ENCODE data around the gene NELL2.

The NELL2 gene

DNA sequence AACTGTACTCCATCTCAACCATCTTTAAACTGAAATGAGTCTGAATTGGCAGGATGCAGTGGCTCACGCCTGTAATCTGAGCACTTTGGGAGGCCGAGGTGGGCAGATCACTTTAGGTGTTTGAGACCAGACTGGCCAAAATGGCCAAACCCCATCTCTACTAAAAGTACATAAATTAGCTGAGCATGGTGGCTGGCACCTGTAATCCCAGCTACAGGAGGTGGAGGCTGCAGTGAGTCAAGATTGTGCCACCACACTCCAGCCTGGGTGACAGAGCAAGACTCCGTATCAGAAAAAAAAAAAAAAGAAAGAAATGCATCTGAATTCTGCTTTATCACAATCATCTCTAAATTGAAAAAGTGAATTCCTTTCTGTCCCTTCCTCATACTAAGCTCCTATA lies 110.3 kb downstream of the NELL2 start:
- Histone ChIP-seq H3K79me1 (replicated peaks; ENCODE audit: low read length, poor library complexity, severe bottlenecking) (no peaks in the 10 kb centered on the region), H2BK120ac (ENCODE audit: low read depth, low read length) (no peak overlapping the region), H3K18ac (ENCODE audit: low read depth in 1 of 2, low read length in 2 of 2) (no peak overlapping the region), H3K27me3 (ENCODE audit: control insufficient read depth in 1 of 2, insufficient read depth in 1 of 2, low read length in 2 of 2) (no peaks in the 10 kb centered on the region), H2BK15ac (ENCODE audit: low read depth, poor library complexity, severe bottlenecking) (no peak overlapping the region), H2BK5ac (ENCODE audit: low read depth, low read length, poor library complexity, severe bottlenecking) (no peak overlapping the region), H2AK5ac (ENCODE audit: low read length, severe bottlenecking) (no peak overlapping the region), H3K9ac (ENCODE audit: low read length) (no peak overlapping the region), H3K4me3 (ENCODE audit: insufficient read depth in 1 of 2, low read depth in 1 of 2, low read length in 2 of 2) (no peak overlapping the region), H3K14ac (ENCODE audit: low read length in 2 of 2) (no peak overlapping the region), H3K23ac (ENCODE audit: low read length in 2 of 2) (no peak overlapping the region), H3K36me3 (ENCODE audit: control insufficient read depth in 1 of 2, insufficient read depth in 2 of 2, low read depth in 1 of 2, low read length in 2 of 2) (no peaks in the 10 kb centered on the region), H3K4me2 (ENCODE audit: low read length, poor library complexity, severe bottlenecking) (no peak overlapping the region), H3K27ac (ENCODE audit: low read length, poor library complexity, severe bottlenecking) (no peak overlapping the region), H4K91ac (ENCODE audit: low read length) (no peak overlapping the region), H3K9me3 (ENCODE audit: control insufficient read depth, low read length) (no peaks in the 10 kb centered on the region), H3K4me1 (ENCODE audit: control insufficient read depth, insufficient read depth, low read depth, low read length) (no peaks in the 10 kb centered on the region), H2BK12ac (ENCODE audit: low read length in 2 of 2) (no peak overlapping the region), H3K4ac (ENCODE audit: low read depth in 1 of 2, low read length in 2 of 2) (no peak overlapping the region), H4K8ac (ENCODE audit: low read length) (no peak overlapping the region), H2AFZ (ENCODE audit: low read depth, low read length) (no peak overlapping the region)
- DNase-seq: no peak
- 83% methylated on average over 2 of the region's 3 CpGs for WGBS

DNA sequence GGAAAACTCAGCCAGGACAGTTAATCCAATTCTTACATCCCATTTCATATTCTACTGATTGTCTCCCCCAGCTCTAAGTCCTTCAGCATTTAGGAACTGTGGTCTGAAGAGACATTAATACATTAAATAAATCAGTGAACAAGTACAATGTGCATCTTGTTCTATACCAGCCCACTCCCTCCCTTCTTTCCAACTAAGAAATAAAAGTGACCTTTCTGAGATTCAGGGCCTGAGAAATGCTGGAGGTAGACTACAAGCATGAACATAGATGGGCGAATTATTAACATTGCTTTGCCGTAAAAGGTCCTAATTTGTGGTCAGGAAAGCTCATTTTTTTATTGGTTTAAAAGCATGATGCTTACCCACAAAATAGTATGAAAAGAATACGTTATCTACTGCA lies 113.1 kb downstream of the NELL2 start:
- Histone ChIP-seq H2BK15ac (ENCODE audit: low read depth, poor library complexity, severe bottlenecking) (no peak overlapping the region), H2AFZ (ENCODE audit: low read depth, low read length) (no peak overlapping the region), H2AK5ac (ENCODE audit: low read length, severe bottlenecking) (no peak overlapping the region), H2BK12ac (ENCODE audit: low read length in 2 of 2) (no peak overlapping the region), H2BK120ac (ENCODE audit: low read depth, low read length) (no peak overlapping the region), H3K4me1 (ENCODE audit: control insufficient read depth, insufficient read depth, low read depth, low read length) (no peaks in the 10 kb centered on the region), H3K27me3 (ENCODE audit: control insufficient read depth in 1 of 2, insufficient read depth in 1 of 2, low read length in 2 of 2) (no peaks in the 10 kb centered on the region), H3K79me1 (replicated peaks; ENCODE audit: low read length, poor library complexity, severe bottlenecking) (no peaks in the 10 kb centered on the region), H3K36me3 (ENCODE audit: control insufficient read depth in 1 of 2, insufficient read depth in 2 of 2, low read depth in 1 of 2, low read length in 2 of 2) (no peaks in the 10 kb centered on the region), H3K4ac (ENCODE audit: low read depth in 1 of 2, low read length in 2 of 2) (no peak overlapping the region), H3K14ac (ENCODE audit: low read length in 2 of 2) (no peak overlapping the region), H3K9ac (ENCODE audit: low read length) (no peak overlapping the region), H3K4me2 (ENCODE audit: low read length, poor library complexity, severe bottlenecking) (no peak overlapping the region), H3K4me3 (ENCODE audit: insufficient read depth in 1 of 2, low read depth in 1 of 2, low read length in 2 of 2) (no peak overlapping the region), H3K18ac (ENCODE audit: low read depth in 1 of 2, low read length in 2 of 2) (no peak overlapping the region), H4K91ac (ENCODE audit: low read length) (no peak overlapping the region), H2BK5ac (ENCODE audit: low read depth, low read length, poor library complexity, severe bottlenecking) (no peak overlapping the region), H4K8ac (ENCODE audit: low read length) (no peak overlapping the region), H3K23ac (ENCODE audit: low read length in 2 of 2) (no peak overlapping the region), H3K27ac (ENCODE audit: low read length, poor library complexity, severe bottlenecking) (no peak overlapping the region), H3K9me3 (ENCODE audit: control insufficient read depth, low read length) (no peaks in the 10 kb centered on the region)
- 92% methylated on average over 2 of the region's 3 CpGs for WGBS
- no peak for DNase-seq

DNA sequence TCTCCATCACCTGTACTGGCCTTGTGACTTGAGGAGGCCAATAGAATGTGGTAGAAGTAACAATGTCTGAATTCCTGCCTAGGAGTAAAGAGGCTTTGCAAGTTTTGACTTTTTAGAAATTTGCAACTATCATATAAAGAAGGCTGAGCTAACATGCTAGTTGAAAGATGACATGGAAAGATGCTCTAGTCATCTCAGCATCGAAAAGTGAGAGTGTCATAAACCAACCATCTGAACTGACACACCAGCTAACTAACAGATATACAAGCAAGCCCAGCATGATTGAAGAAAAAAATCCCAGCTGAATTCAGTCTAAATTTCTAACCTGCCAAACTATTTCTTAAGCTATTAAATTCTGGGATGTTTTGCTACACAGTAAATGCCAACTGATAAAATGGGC lies 116.8 kb downstream of the NELL2 start:
- Histone ChIP-seq H3K4me2 (ENCODE audit: low read length, poor library complexity, severe bottlenecking) (no peak overlapping the region), H3K36me3 (ENCODE audit: control insufficient read depth in 1 of 2, insufficient read depth in 2 of 2, low read depth in 1 of 2, low read length in 2 of 2) (no peaks in the 10 kb centered on the region), H3K27me3 (ENCODE audit: control insufficient read depth in 1 of 2, insufficient read depth in 1 of 2, low read length in 2 of 2) (no peaks in the 10 kb centered on the region), H3K4me1 (ENCODE audit: control insufficient read depth, insufficient read depth, low read depth, low read length) (no peaks in the 10 kb centered on the region), H2AK5ac (ENCODE audit: low read length, severe bottlenecking) (no peak overlapping the region), H4K91ac (ENCODE audit: low read length) (no peak overlapping the region), H3K9ac (ENCODE audit: low read length) (no peak overlapping the region), H3K79me1 (replicated peaks; ENCODE audit: low read length, poor library complexity, severe bottlenecking) (no peaks in the 10 kb centered on the region), H3K4ac (ENCODE audit: low read depth in 1 of 2, low read length in 2 of 2) (no peak overlapping the region), H3K9me3 (ENCODE audit: control insufficient read depth, low read length) (no peaks in the 10 kb centered on the region), H2BK15ac (ENCODE audit: low read depth, poor library complexity, severe bottlenecking) (no peak overlapping the region), H3K23ac (ENCODE audit: low read length in 2 of 2) (no peak overlapping the region), H3K4me3 (ENCODE audit: insufficient read depth in 1 of 2, low read depth in 1 of 2, low read length in 2 of 2) (no peak overlapping the region), H3K27ac (ENCODE audit: low read length, poor library complexity, severe bottlenecking) (no peak overlapping the region), H2BK5ac (ENCODE audit: low read depth, low read length, poor library complexity, severe bottlenecking) (no peak overlapping the region), H4K8ac (ENCODE audit: low read length) (no peak overlapping the region), H3K14ac (ENCODE audit: low read length in 2 of 2) (no peak overlapping the region), H3K18ac (ENCODE audit: low read depth in 1 of 2, low read length in 2 of 2) (no peak overlapping the region), H2BK120ac (ENCODE audit: low read depth, low read length) (no peak overlapping the region), H2BK12ac (ENCODE audit: low read length in 2 of 2) (no peak overlapping the region), H2AFZ (ENCODE audit: low read depth, low read length) (no peak overlapping the region)
- WGBS: 54% methylated on average over 1 of the region's 1 CpG
- DNase-seq: no peak

DNA sequence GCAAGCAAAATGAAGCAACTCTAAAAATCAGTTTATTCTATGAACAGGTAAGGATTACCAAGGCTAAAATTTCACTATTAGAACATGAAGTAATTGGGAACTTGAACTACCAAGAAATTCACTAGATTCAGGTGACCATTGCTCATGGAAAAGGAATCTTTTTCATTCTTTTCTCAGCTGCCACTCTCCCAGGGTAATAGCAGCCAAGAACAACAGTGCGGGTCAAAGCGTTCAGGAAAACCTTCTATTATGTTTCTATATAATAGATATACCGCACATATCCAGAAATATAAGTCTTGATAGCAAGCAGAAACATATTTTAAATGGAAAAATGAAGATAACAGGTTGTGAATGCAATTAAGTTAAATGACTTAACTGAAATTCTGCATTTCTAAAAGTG lies 125.6 kb downstream of the NELL2 start:
- Histone ChIP-seq H3K9me3 (ENCODE audit: control insufficient read depth, low read length) (no peaks in the 10 kb centered on the region), H2BK12ac (ENCODE audit: low read length in 2 of 2) (no peak overlapping the region), H4K8ac (ENCODE audit: low read length) (no peak overlapping the region), H3K4me1 (ENCODE audit: control insufficient read depth, insufficient read depth, low read depth, low read length) (no peaks in the 10 kb centered on the region), H3K36me3 (ENCODE audit: control insufficient read depth in 1 of 2, insufficient read depth in 2 of 2, low read depth in 1 of 2, low read length in 2 of 2) (no peaks in the 10 kb centered on the region), H3K27ac (ENCODE audit: low read length, poor library complexity, severe bottlenecking) (no peak overlapping the region), H3K14ac (ENCODE audit: low read length in 2 of 2) (no peak overlapping the region), H3K27me3 (ENCODE audit: control insufficient read depth in 1 of 2, insufficient read depth in 1 of 2, low read length in 2 of 2) (no peaks in the 10 kb centered on the region), H2AFZ (ENCODE audit: low read depth, low read length) (no peak overlapping the region), H3K18ac (ENCODE audit: low read depth in 1 of 2, low read length in 2 of 2) (no peak overlapping the region), H3K9ac (ENCODE audit: low read length) (no peak overlapping the region), H4K91ac (ENCODE audit: low read length) (no peak overlapping the region), H2BK120ac (ENCODE audit: low read depth, low read length) (no peak overlapping the region), H2BK5ac (ENCODE audit: low read depth, low read length, poor library complexity, severe bottlenecking) (no peak overlapping the region), H2BK15ac (ENCODE audit: low read depth, poor library complexity, severe bottlenecking) (no peak overlapping the region), H3K23ac (ENCODE audit: low read length in 2 of 2) (no peak overlapping the region), H2AK5ac (ENCODE audit: low read length, severe bottlenecking) (no peak overlapping the region), H3K79me1 (replicated peaks; ENCODE audit: low read length, poor library complexity, severe bottlenecking) (no peaks in the 10 kb centered on the region), H3K4ac (ENCODE audit: low read depth in 1 of 2, low read length in 2 of 2) (no peak overlapping the region), H3K4me2 (ENCODE audit: low read length, poor library complexity, severe bottlenecking) (no peak overlapping the region), H3K4me3 (ENCODE audit: insufficient read depth in 1 of 2, low read depth in 1 of 2, low read length in 2 of 2) (no peak overlapping the region)
- WGBS: no CpG with 5 or more reads among the region's 3 CpGs
- DNase-seq: no peak

All from mesenchymal stem cell (in vitro differentiated cells and primary cell).